K562 (cell line): ENCODE data around the gene NRSN2. TPM values are rescaled to one million over a fixed set of nuclear protein-coding genes. Genes with fewer than 3 reads are reported as not detected.
A peak's percentile ranks its signal among the peaks of the same experiment; 100 is the strongest.

Source experiments
- ATAC-seq: fragments of 200-7000 bp; cut with Tn5 transposase; 3 replicates; pipeline ENCODE4 v1.9.1; 2020; ENCODE audit warnings: moderate library complexity
- BruUV-seq: library from RNA; stranded (reverse); fragments of 400-500 nt; replicated peaks from 2 replicates; lab custom pipeline; 2021; lab: Mats Ljungman, UMichigan
- CTCF ChIA-PET: fragments of 300-600 bp; formaldehyde crosslinking; extraction: SDS; loops from one replicate; lab custom pipeline; 2021; ENCODE audit warnings: low intra/inter-chr PET ratio; lab: Yijun Ruan, JAX
- POLR2A ChIA-PET: fragments of 300-600, 350-650 bp; sonication (Branson Sonifier 250); formaldehyde crosslinking; extraction: SDS; loops from one replicate; lab custom pipeline; 2021; ENCODE audit warnings: antibody characterized with exemption, inconsistent platforms; lab: Yijun Ruan, JAX
- DNase-seq, 4 experiments: peaks; one replicate each; pipeline versions ENCODE4 v3.0.0 to v3.0.0-alpha.2; 2011 to 2018; ENCODE audit warnings: low spot score in 3 of 4, mixed read lengths in 3 of 4; ENCODE audit errors: extremely low read depth in 1 of 4
- FAIRE-seq: peaks from 2 replicates; lab custom pipeline; 2011; peaks lifted over from hg19 to GRCh38; lab: Jason Lieb, UNC
- H2AFZ ChIP-seq: 2 replicates; pipeline ENCODE4 v1.6.0; 2011; ENCODE audit warnings: low read depth, low read length, control low read depth, inconsistent platforms
- H3K27ac ChIP-seq: fragments of 200-600 bp; 3 replicates; pipeline ENCODE4 v1.8.0; 2011; ENCODE audit warnings: low read depth, mild to moderate bottlenecking, control low read depth, inconsistent platforms, low read length, moderate library complexity, mixed read lengths; ENCODE audit errors: extremely low read depth
- H3K27me3 ChIP-seq, 2 experiments: fragments of 300-600 bp in 1 of 2; 2 replicates in 1 of 2; 3 replicates in 1 of 2; pipeline versions ENCODE4 v1.6.0 to v1.8.0; 2011; ENCODE audit warnings: inconsistent platforms in 2 of 2, low read length in 2 of 2, mild to moderate bottlenecking in 1 of 2, mixed read lengths in 1 of 2, moderate library complexity in 1 of 2; ENCODE audit not compliant: control insufficient read depth in 2 of 2, insufficient read depth in 2 of 2
- H3K36me3 ChIP-seq: fragments of 300-600 bp; 3 replicates; pipeline ENCODE4 v1.8.0; 2011; ENCODE audit warnings: mild to moderate bottlenecking, low read length, inconsistent platforms; ENCODE audit not compliant: control insufficient read depth, insufficient read depth
- H3K4me1 ChIP-seq, 2 experiments: fragments of 200-600 bp in 1 of 2; replicated peaks in 1 of 2; 2 replicates in 1 of 2; 3 replicates in 1 of 2; pipeline versions ENCODE4 v1.5.1 to v1.8.0; 2011; ENCODE audit warnings: inconsistent platforms in 2 of 2, low read length in 2 of 2, mild to moderate bottlenecking in 1 of 2, mixed read lengths in 1 of 2, moderate library complexity in 1 of 2; ENCODE audit not compliant: control insufficient read depth in 2 of 2, insufficient read depth in 2 of 2
- H3K4me2 ChIP-seq: 2 replicates; pipeline ENCODE4 v1.6.1; 2011; ENCODE audit warnings: low read length, control low read depth, inconsistent platforms, mixed read lengths; ENCODE audit not compliant: insufficient read depth
- H3K4me3 ChIP-seq: fragments of 200-600 bp; sonication (generic), shearing (Covaris generic); 2 replicates; pipeline ENCODE4 v1.5.1; 2016; ENCODE audit warnings: control low read depth, inconsistent platforms
- H3K79me2 ChIP-seq: fragments of 200-600 bp; 3 replicates; pipeline ENCODE4 v1.8.0; 2011; ENCODE audit warnings: low read length, inconsistent platforms; ENCODE audit not compliant: control insufficient read depth, insufficient read depth
- H3K9ac ChIP-seq, 2 experiments: 2 replicates each; pipeline versions ENCODE4 v1.6.0 to v1.6.1; 2011; ENCODE audit warnings: low read depth in 2 of 2, low read length in 2 of 2, control low read depth in 1 of 2, inconsistent platforms in 1 of 2, mild to moderate bottlenecking in 1 of 2, mixed read lengths in 1 of 2; ENCODE audit not compliant: insufficient read depth in 1 of 2
- H3K9me1 ChIP-seq: one replicate; pipeline ENCODE4 v1.6.0; 2011; ENCODE audit warnings: inconsistent platforms, mild to moderate bottlenecking, low read length, moderate library complexity; ENCODE audit not compliant: control insufficient read depth, insufficient read depth
- H3K9me3 ChIP-seq: replicated peaks from 2 replicates; pipeline ENCODE4 v1.5.1; 2011; ENCODE audit warnings: low read depth, low read length, inconsistent platforms; ENCODE audit not compliant: control insufficient read depth, insufficient read depth
- H4K20me1 ChIP-seq: replicated peaks from 2 replicates; pipeline ENCODE4 v1.6.1; 2011; ENCODE audit warnings: low read length, inconsistent platforms, mixed read lengths; ENCODE audit not compliant: control insufficient read depth, insufficient read depth
- BACH1 ChIP-seq: fragments of 200-800 bp; sonication (Bioruptor generic); IDR thresholded peaks from 2 replicates; pipeline ENCODE4 v1.6.1; 2016; ENCODE audit warnings: missing genetic modification characterization, missing compliant biosample characterization
- CBX3 ChIP-seq, 2 experiments: IDR thresholded peaks; 1 replicate in 1 of 2; 2 replicates in 1 of 2; pipeline ENCODE4 v1.6.1; 2012; ENCODE audit warnings: inconsistent platforms in 2 of 2, low read length in 2 of 2, borderline replicate concordance in 1 of 2, control low read depth in 1 of 2
- CTBP1 ChIP-seq: fragments of 450-650 bp; IDR thresholded peaks from 2 replicates; pipeline ENCODE4 v1.6.1; 2016; ENCODE audit warnings: borderline replicate concordance
- EZH2 ChIP-seq: IDR thresholded peaks from 2 replicates; pipeline ENCODE4 v1.6.1; 2012; ENCODE audit warnings: low read depth, mild to moderate bottlenecking, inconsistent platforms, low read length, borderline replicate concordance
- FOXK2 ChIP-seq, 2 experiments: fragments of 450-650 bp; IDR thresholded peaks in 1 of 2; conservative IDR thresholded peaks in 1 of 2; 2 replicates each; pipeline ENCODE4 v1.6.1; 2016; ENCODE audit warnings: low read depth in 2 of 2, mild to moderate bottlenecking in 1 of 2
- GATAD2A ChIP-seq: fragments of 450-650 bp; IDR thresholded peaks from 2 replicates; pipeline ENCODE4 v1.6.1; 2017
- JUND ChIP-seq, 2 experiments: IDR thresholded peaks; 2 replicates in 1 of 2; 3 replicates in 1 of 2; pipeline ENCODE4 v1.6.1; 2011; ENCODE audit warnings: borderline replicate concordance in 2 of 2, low read depth in 2 of 2, low read length in 2 of 2, improper control_type of control experiment in 1 of 2, missing biosample characterization in 1 of 2, missing genetic modification characterization in 1 of 2, missing genetic modification reagents in 1 of 2
- MGA ChIP-seq: fragments of 450-650 bp; IDR thresholded peaks from 2 replicates; pipeline ENCODE4 v1.6.1; 2016; ENCODE audit warnings: mild to moderate bottlenecking, moderate library complexity
- ZBTB17 ChIP-seq: fragments of 450-650 bp; formaldehyde crosslinking; IDR thresholded peaks from 2 replicates; pipeline ENCODE4 v1.4.0; 2020; ENCODE audit warnings: mild to moderate bottlenecking
- WGBS: fragments of 100-300 bp; shearing (Covaris generic); methylation state at CpG from one replicate; pipeline ENCODE4 v1.1.6; 2016; ENCODE audit warnings: low coverage, mixed read lengths; ENCODE audit not compliant: insufficient coverage; ENCODE audit errors: missing lambda C conversion rate; 5-methylcytosine and 5-hydroxymethylcytosine counted together
- in situ Hi-C: fragments of 300-500 bp; cut with MboI; formaldehyde crosslinking; loops from 4 replicates; pipeline ENCODE4 v1.15.0; 2018; ENCODE audit warnings: inconsistent platforms, mixed read lengths
- intact Hi-C: fragments of 100-400 bp; cut with micrococcal nuclease; formaldehyde crosslinking; loops from 2 replicates; pipeline ENCODE4 v1.14.2; 2022
- polyA plus RNA-seq, 8 experiments: library from polyadenylated mRNA; depleted of rRNA in 4 of 8; stranded (reverse) in 5 of 8; unstranded in 3 of 8; fragments of >200 nt; fragmentation: Nextera tagmentation in 2 of 8; fragmentation: Illumina TruSeq in 1 of 8; extraction: Ambion mirVana in 2 of 8; extraction: Trizol in 1 of 8; gene quantifications; 2 replicates each; pipeline versions ENCODE4 v1.2.1 to v1.2.3, GENCODE V29; 2011 to 2014; ENCODE audit warnings: inconsistent platforms in 1 of 8, missing spikeins in 1 of 8
- total RNA-seq, 7 experiments: library from RNA; depleted of rRNA in 6 of 7; stranded (reverse); fragments of >200 nt in 6 of 7; fragmentation: Illumina TruSeq in 2 of 7; extraction: Trizol in 2 of 7; gene quantifications; 2 replicates each; pipeline versions ENCODE4 v1.2.1 to v1.2.3, GENCODE V29; 2011 to 2021; ENCODE audit warnings: low replicate concordance in 1 of 7

The NRSN2 gene
- total and polyA plus RNA-seq, 9 of the 15 experiments (the other 6 are each of a cell fraction or from before 2014, with no cell fraction given): 7.5 to 29.7 (median 11.1) TPM

GRCh38 chr20:364905-365794, 18.2 kb downstream of the NRSN2 start:
- POLR2A ChIA-PET: interaction anchor here (0.6 to 1.2 kb wide), 3 partner anchors 15 to 323 kb away, joined by 3 to 6 read pairs (median 6); partner anchors contain the start of gene TRIB3
- 16% methylated on average over 6 of the region's 9 CpGs for WGBS
- TF ChIP-seq EZH2 (no peak), JUND (IDR thresholded peaks at IDR 0.05; ENCODE audit: borderline replicate concordance, low read depth, low read length) (peak; percentile 84), JUND (tag; IDR thresholded peaks at IDR 0.05; ENCODE audit: borderline replicate concordance, low read depth, low read length) (peak; percentile 88; the same call in 2 of the 3 replicates), FOXK2 (conservative IDR thresholded peaks at IDR 0.05 in 1 of 2, IDR thresholded peaks at IDR 0.05 in 1 of 2; ENCODE audit: low read depth in 2 of 2) (no peak), CBX3 (IDR thresholded peaks at IDR 0.05; ENCODE audit: borderline replicate concordance in 1 of 2, low read length in 2 of 2) (no peak), BACH1 (tag) (peak; percentile 94), GATAD2A (0 out of 2 replicates have a peak, but pooled peaks have one; percentile 60), ZBTB17 (CRISPR knock-in tag) (no peak), CTBP1 (peak; percentile 32; the same call in 1 of the 2 replicates), MGA (peak; percentile 36; the same call in 1 of the 2 replicates)

More at GRCh38 chr20:364905-365794, 18.2 kb downstream of the NRSN2 start:
- Histone ChIP-seq H3K9me3 (no peaks in the 10 kb centered on the region), H3K4me2 (peak overlapping the region; percentile 51), H3K27ac (peak overlapping the region; percentile 84), H3K4me3 (no peak overlapping the region), H3K79me2 (no peaks in the 10 kb centered on the region), H3K4me1 (peaks cover 41 to 51% of the 10 kb centered on the region in 2 experiments; a peak in 4 of 5 replicates), H3K36me3 (no peaks in the 10 kb centered on the region), H2AFZ (peak overlapping the region; percentile 80), H3K9me1 (no peaks in the 10 kb centered on the region), H3K9ac (peak overlapping the region; percentile 56 to 88; a peak in 2 of 4 replicates), H4K20me1 (no peaks in the 10 kb centered on the region), H3K27me3 (no peaks in the 10 kb centered on the region)
- CTCF ChIA-PET: no interaction called here
- ATAC-seq (peak; percentile 62), FAIRE-seq (peak; percentile 85), DNase-seq (peak; percentile 66 to 86 (median 70))
- in situ Hi-C loops (no loop called here), intact Hi-C loops (no loop called here)
- no TSS peak for BruUV-seq
